ENCODE measurements around the gene HACD2. TPM values are rescaled to one million over a fixed set of nuclear protein-coding genes. Genes with fewer than 3 reads are reported as not detected.

The HACD2 gene
- total and polyA plus RNA-seq, 12 donors: 5.1 to 29.9 (median 20.2) TPM

DNA sequence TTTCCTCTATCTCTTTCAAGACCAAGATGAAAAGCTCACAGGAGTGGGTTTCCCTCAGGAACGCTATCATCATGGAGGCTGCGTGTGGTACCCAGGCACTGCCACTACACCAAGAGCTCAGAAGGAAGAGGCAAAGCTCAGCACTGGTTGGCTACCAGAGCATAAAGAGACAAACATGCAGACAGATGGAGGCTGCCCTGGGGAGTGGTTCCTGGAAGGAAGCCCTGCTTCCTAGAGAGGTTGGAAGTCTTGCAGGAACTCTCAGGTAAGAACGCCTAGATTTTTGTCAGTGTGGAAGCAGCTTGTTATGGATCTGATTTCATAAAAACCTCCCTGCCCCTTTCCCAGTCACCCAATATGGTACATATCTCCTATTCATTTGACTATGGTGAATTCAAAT lies 86.1 kb downstream of the HACD2 start:
- H3K36me3 ChIP-seq (replicated peaks in 1 of 2): peaks cover 0 to 9% of the 10 kb centered on the region in 2 donors
- H3K27me3 ChIP-seq: no peaks in the 10 kb centered on the region
- TF ChIP-seq, protein P1, sequence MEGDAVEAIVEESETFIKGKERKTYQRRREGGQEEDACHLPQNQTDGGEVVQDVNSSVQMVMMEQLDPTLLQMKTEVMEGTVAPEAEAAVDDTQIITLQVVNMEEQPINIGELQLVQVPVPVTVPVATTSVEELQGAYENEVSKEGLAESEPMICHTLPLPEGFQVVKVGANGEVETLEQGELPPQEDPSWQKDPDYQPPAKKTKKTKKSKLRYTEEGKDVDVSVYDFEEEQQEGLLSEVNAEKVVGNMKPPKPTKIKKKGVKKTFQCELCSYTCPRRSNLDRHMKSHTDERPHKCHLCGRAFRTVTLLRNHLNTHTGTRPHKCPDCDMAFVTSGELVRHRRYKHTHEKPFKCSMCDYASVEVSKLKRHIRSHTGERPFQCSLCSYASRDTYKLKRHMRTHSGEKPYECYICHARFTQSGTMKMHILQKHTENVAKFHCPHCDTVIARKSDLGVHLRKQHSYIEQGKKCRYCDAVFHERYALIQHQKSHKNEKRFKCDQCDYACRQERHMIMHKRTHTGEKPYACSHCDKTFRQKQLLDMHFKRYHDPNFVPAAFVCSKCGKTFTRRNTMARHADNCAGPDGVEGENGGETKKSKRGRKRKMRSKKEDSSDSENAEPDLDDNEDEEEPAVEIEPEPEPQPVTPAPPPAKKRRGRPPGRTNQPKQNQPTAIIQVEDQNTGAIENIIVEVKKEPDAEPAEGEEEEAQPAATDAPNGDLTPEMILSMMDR (IDR thresholded peaks at IDR 0.05): no peak
- H3K27ac ChIP-seq: no peak overlapping the region
- intact Hi-C loops (cut with DNase I): no loop called here
- H3K9me3 ChIP-seq (replicated peaks in 1 of 3): no peaks in the 10 kb centered on the region
- no peaks in the 10 kb centered on the region for H3K4me1 ChIP-seq (replicated peaks in 1 of 2)
- DNase-seq: no peak
- 89 to 98% (median 95%) methylated on average over 3 of the region's 3 CpGs for WGBS, 4 donors
- H3K4me3 ChIP-seq: no peak overlapping the region

DNA sequence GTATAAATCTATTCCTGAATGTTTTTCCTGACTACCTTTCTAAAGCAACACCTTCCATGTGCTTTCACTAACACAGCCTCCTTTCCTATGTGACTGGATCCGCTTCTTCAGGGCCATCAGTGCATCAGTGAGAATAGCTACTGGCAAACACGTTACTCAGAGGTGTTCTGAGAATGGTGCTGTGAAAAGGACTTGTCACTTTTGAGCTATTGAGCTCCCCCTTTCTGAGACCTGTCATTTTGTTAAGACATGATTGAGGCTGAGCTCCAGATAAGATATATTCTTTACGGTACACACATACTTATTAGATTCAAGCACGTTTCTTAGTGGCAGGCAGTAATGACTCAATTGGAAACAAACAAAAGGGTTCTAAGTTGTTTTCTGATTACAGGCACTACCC lies 90.9 kb downstream of the HACD2 start:
- peaks cover 0 to 15% of the 10 kb centered on the region in 2 donors for H3K36me3 ChIP-seq (replicated peaks in 1 of 2)
- no peaks in the 10 kb centered on the region for H3K9me3 ChIP-seq (replicated peaks in 1 of 3)
- intact Hi-C loops (cut with DNase I): no loop called here
- no peaks in the 10 kb centered on the region for H3K27me3 ChIP-seq
- no peaks in the 10 kb centered on the region for H3K4me1 ChIP-seq (replicated peaks in 1 of 2)
- no peak for DNase-seq
- no peak overlapping the region for H3K4me3 ChIP-seq
- 90 to 93% (median 91%) methylated on average over 4 of the region's 4 CpGs for WGBS, 4 donors
- TF ChIP-seq, protein P1 (IDR thresholded peaks at IDR 0.05): no peak
- no peak for TF ChIP-seq POLR2A (IDR thresholded peaks at IDR 0.05)
- H3K27ac ChIP-seq: no peak overlapping the region

DNA sequence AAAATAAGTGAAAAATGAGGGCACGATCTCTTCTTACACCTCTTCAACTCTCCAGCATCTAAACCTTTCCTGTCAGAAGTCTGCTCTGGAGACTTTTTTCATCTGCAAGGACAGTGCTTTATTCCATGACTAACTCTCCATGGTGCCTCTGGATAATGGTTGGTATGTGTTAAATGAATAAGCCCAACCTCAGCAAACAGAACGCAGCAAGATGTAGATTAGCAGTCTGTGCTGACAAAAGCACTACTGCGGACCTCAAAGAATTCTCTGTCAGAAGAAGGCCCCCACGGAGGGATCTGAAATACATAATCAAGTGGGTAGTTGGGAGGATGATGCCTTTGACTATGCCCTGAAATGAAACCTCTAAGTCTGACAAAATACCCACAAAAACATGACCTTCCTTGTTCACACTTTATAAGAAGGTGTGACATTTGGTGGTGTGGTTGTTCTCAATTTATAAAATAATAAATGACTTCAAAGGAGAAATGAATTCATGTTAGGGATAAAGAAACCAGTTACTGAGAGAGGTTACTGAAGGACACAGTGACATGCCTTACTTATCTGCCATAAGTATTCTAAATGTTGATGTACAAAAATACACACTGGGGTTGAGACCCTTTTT lies 92.8 kb downstream of the HACD2 start:
- no peak for TF ChIP-seq POLR2A (IDR thresholded peaks at IDR 0.05)
- TF ChIP-seq, protein P1 (IDR thresholded peaks at IDR 0.05): no peak
- DNase-seq: no peak
- Histone ChIP-seq H3K36me3 (replicated peaks in 1 of 2) (peaks cover 0 to 10% of the 10 kb centered on the region in 2 donors), H3K4me3 (no peak overlapping the region), H3K9me3 (replicated peaks in 1 of 3) (no peaks in the 10 kb centered on the region), H3K27me3 (no peaks in the 10 kb centered on the region), H3K4me1 (replicated peaks in 1 of 2) (no peaks in the 10 kb centered on the region), H3K27ac (no peak overlapping the region)
- 80 to 91% (median 89%) methylated on average over 4 of the region's 4 CpGs for WGBS, 4 donors
- intact Hi-C loops (cut with DNase I): no loop called here

DNA sequence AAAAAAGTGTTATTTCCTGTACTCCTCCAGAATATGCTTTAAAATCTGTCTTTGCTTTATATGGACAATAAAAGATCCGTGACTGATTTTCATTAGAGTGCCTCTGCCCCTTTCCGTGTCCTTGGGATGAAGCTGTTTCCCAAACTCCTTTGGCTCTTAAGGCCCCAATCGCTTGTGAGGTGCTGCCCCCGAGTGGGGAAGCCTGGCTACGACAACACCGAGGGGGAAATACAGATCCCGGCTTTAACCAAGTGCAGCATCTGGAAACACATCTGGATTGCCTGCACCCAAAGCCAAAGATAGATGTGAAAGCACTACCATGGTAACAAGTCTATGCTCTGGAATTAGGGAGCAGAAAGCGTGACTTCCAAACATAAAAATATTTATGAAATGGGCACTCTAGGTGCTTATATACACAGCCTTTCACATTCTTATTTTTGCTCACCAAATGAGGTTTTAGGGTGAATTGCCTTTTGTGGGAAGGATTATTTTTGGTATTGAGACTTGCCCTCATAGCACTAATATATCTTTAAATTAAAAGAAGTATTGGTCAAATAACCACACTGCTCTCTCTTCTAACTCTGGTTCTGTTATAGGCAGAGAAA lies 95.4 kb downstream of the HACD2 start:
- intact Hi-C loops (cut with DNase I): loop anchor here (2.0 kb wide), 2 partner anchors 161 to 163 kb away; no protein-coding TSS in a partner anchor
- H3K36me3 ChIP-seq (replicated peaks in 1 of 2): peaks cover 0 to 9% of the 10 kb centered on the region in 2 donors
- peak; percentile 66 to 88 (median 71) for DNase-seq
- 7 to 8% (median 7%) methylated on average over 6 to 8 of the region's 8 CpGs for WGBS, 4 donors
- no peak for TF ChIP-seq POLR2A (IDR thresholded peaks at IDR 0.05)
- TF ChIP-seq, protein P1 (IDR thresholded peaks at IDR 0.05): peak; percentile 76 to 92 (median 88)
- H3K27me3 ChIP-seq: no peaks in the 10 kb centered on the region
- H3K9me3 ChIP-seq (replicated peaks in 1 of 3): no peaks in the 10 kb centered on the region
- H3K4me1 ChIP-seq (replicated peaks in 1 of 2): no peaks in the 10 kb centered on the region
- no peak overlapping the region for H3K4me3 ChIP-seq
- no peak overlapping the region for H3K27ac ChIP-seq

Data from adrenal gland (tissue), 12 donors.